Calu3 (cell line): Measurements from ENCODE around the gene LRCOL1. TPM values are rescaled to one million over a fixed set of nuclear protein-coding genes. Genes with fewer than 3 reads are reported as not detected.
"Not testable (repeated sequence)": the region's sequence is repeated elsewhere in the genome, so short reads cannot be mapped to it uniquely, and the experiment has no call there.

Experiments used
- BruUV-seq: library from RNA; stranded (reverse); fragments of 400-500 nt; replicated peaks from 2 replicates; lab custom pipeline; 2021; lab: Mats Ljungman, UMichigan
- CTCF ChIA-PET: fragments of 300-600 bp; sonication (Branson Sonifier 250); formaldehyde crosslinking; loops from one replicate; lab custom pipeline; 2022; ENCODE audit warnings: antibody characterized with exemption; lab: Charles Lee
- DNase-seq: peaks from one replicate; pipeline ENCODE4 v3.0.0; 2022
- H3K27ac Mint-ChIP-seq: one replicate; pipeline ENCODE4 v1.8.0; 2022; ENCODE audit warnings: mixed read lengths; ENCODE audit not compliant: unreplicated experiment
- H3K27me3 Mint-ChIP-seq: one replicate; pipeline ENCODE4 v1.8.0; 2022; ENCODE audit warnings: mixed read lengths; ENCODE audit not compliant: unreplicated experiment
- H3K36me3 Mint-ChIP-seq: one replicate; pipeline ENCODE4 v1.8.0; 2022; ENCODE audit warnings: mild to moderate bottlenecking, moderate library complexity, mixed read lengths; ENCODE audit not compliant: insufficient read depth, unreplicated experiment
- H3K4me1 Mint-ChIP-seq: one replicate; pipeline ENCODE4 v1.8.0; 2022; ENCODE audit warnings: mild to moderate bottlenecking, low read depth, mixed read lengths; ENCODE audit not compliant: unreplicated experiment
- H3K4me3 Mint-ChIP-seq: one replicate; pipeline ENCODE4 v1.8.0; 2022; ENCODE audit warnings: mild to moderate bottlenecking, low read depth, moderate library complexity, mixed read lengths; ENCODE audit not compliant: unreplicated experiment
- H3K9me3 Mint-ChIP-seq: one replicate; pipeline ENCODE4 v1.8.0; 2022; ENCODE audit warnings: low read depth, mixed read lengths; ENCODE audit not compliant: unreplicated experiment
- intact Hi-C: fragments of 100-400 bp; cut with micrococcal nuclease; formaldehyde crosslinking; loops from one replicate; pipeline ENCODE4 v1.10.0; 2022; ENCODE audit not compliant: unreplicated experiment
- total RNA-seq: library from RNA; stranded (reverse); gene quantifications from 2 replicates; pipeline ENCODE4 v1.2.3, GENCODE V29; 2022
- TF ChIP-seq, protein P1 (sequence below): fragments of 200-600 bp; IDR thresholded peaks from one replicate; pipeline ENCODE4 v1.8.0; 2022; ENCODE audit warnings: antibody characterized with exemption; ENCODE audit not compliant: unreplicated experiment

LRCOL1 gene
- total RNA-seq, 1 experiment from 2014 or later = not detected

DNA sequence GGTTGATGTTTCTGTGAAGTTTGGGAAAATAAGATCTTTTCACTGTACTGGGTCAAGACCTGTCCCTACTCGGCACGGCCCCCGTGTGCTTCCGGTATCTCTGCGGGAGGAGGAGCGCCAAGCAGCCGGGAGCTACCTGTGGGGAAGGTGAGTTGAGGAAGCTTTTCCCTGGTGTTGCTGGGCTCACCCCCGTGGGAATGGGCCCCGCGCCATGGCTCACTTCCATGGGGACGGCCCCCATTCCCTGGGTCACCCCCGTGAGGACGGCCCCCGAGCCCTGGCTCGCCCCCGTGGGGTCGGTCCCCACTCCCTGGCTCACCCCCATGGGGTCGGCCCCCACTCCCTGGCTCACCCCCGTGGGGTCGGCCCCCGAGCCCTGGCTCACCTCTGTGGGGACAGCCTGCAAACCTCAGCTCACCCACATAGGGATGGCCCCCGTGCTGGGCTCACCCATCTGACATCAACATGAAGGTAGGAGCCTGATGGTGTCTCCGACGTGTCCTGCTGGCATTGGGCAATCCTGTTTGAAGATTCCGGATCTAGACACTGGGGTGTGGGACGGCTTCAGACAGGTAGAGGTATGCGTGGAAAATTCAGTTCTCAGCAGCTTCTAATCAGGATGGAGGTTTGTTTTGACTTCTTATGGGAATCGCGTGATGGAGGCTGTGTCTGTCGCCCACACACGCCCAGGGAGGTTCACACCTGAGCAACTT is 9.1 kb downstream of the LRCOL1 start:
- peak overlapping the region; percentile 56 for H3K4me3 Mint-ChIP-seq
- H3K9me3 Mint-ChIP-seq = peaks cover 5% of the 10 kb centered on the region
- no peak for DNase-seq
- intact Hi-C loops = no loop called here
- TF ChIP-seq, protein P1, sequence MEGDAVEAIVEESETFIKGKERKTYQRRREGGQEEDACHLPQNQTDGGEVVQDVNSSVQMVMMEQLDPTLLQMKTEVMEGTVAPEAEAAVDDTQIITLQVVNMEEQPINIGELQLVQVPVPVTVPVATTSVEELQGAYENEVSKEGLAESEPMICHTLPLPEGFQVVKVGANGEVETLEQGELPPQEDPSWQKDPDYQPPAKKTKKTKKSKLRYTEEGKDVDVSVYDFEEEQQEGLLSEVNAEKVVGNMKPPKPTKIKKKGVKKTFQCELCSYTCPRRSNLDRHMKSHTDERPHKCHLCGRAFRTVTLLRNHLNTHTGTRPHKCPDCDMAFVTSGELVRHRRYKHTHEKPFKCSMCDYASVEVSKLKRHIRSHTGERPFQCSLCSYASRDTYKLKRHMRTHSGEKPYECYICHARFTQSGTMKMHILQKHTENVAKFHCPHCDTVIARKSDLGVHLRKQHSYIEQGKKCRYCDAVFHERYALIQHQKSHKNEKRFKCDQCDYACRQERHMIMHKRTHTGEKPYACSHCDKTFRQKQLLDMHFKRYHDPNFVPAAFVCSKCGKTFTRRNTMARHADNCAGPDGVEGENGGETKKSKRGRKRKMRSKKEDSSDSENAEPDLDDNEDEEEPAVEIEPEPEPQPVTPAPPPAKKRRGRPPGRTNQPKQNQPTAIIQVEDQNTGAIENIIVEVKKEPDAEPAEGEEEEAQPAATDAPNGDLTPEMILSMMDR = no peak
- H3K27me3 Mint-ChIP-seq = peaks cover 95% of the 10 kb centered on the region
- H3K36me3 Mint-ChIP-seq = peaks cover 6% of the 10 kb centered on the region
- BruUV-seq = no TSS peak
- no peak overlapping the region for H3K27ac Mint-ChIP-seq
- H3K4me1 Mint-ChIP-seq = peaks cover 18% of the 10 kb centered on the region
- CTCF ChIA-PET = interaction anchor here (0.6 to 0.8 kb wide), 2 partner anchors 41 to 167 kb away, joined by 3 to 4 read pairs; no protein-coding TSS in a partner anchor

DNA sequence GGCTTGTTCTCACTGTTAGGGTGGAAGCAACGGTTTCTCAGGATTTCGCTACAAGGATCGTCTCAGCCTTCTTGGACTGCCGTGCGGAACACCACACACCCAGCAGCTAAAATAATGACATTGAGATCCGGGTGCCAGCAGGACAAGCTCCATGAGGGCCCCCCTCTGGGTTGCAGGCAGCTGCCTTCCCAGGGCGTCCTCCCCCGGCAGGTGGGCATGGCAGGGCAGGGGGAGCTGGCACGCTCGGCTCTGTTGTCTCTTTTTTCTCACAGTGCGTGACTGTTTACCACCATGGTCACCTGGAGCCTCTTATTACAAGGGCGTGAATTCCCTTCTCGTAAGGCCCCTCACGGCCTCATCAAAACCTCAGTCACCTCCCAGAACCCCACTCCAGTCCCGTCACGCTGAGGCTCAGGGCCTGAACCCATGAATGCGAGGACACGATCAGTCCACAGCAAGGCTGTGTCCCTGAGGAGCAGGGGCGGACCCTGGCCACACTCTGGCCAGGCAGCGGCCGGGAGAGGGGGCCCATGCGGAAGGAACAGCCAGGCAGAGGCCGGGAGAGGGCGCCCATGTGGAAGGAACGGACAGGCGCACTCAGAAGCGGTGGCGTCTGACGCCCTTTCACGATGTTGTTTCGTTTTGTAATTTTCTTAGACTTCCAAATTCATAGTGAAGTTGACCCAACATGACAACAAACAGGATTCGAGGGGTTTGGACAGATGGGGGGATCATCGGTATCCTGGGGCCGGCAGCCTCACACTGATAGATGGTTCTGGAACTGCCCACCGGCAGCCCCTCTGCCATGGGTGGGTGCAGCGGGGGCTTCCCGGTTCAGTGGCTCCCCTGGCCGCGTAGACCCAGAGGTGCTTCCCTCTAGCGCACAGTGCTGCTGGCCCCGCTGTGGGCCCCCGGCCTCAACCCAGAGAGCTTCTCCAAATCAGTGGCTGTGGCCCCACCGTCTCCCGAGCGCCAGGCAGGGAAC is 10.0 kb downstream of the LRCOL1 start:
- peaks cover 97% of the 10 kb centered on the region for H3K27me3 Mint-ChIP-seq
- intact Hi-C loops = no loop called here
- peaks cover 5% of the 10 kb centered on the region for H3K9me3 Mint-ChIP-seq
- peak; percentile 83 for DNase-seq
- no TSS peak for BruUV-seq
- H3K27ac Mint-ChIP-seq = no peak overlapping the region
- TF ChIP-seq, protein P1 = peak; percentile 80
- H3K4me3 Mint-ChIP-seq = peak overlapping the region; percentile 56
- CTCF ChIA-PET = interaction anchor here (0.5 to 1.4 kb wide), 2 partner anchors 15 to 16 kb away, joined by 3 to 7 read pairs; no protein-coding TSS in a partner anchor
- H3K36me3 Mint-ChIP-seq = peaks cover 6% of the 10 kb centered on the region
- H3K4me1 Mint-ChIP-seq = peaks cover 18% of the 10 kb centered on the region

DNA sequence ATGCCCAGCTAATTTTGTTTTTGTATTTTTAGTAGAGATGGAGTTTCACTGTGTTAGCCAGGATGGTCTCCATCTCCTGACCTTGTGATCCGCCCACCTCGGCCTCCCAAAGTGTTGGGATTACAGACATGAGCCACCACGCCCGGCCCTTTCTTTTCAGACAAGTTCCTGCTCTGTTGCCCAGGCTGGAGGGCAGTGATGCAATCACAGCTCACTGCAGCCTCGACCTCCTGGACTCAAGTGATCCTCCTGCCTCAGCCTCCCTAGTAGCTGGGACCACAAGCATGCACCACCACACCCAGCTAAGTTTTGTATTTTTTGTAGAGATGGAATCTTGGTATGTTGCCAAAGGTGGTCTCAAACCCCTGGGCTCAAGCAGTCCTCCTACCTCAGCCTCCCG is 10.9 kb downstream of the LRCOL1 start:
- DNase-seq, H3K4me3 Mint-ChIP-seq, BruUV-seq, intact Hi-C loops, H3K27ac Mint-ChIP-seq, H3K9me3 Mint-ChIP-seq, H3K36me3 Mint-ChIP-seq: not testable (repeated sequence)
- Mint-ChIP-seq H3K27me3 (peaks cover 95% of the 10 kb centered on the region), H3K4me1 (peaks cover 18% of the 10 kb centered on the region)
- CTCF ChIA-PET = interaction anchor here (0.7 to 1.4 kb wide), 2 partner anchors 15 to 62 kb away, joined by 6 to 7 read pairs; no protein-coding TSS in a partner anchor

DNA sequence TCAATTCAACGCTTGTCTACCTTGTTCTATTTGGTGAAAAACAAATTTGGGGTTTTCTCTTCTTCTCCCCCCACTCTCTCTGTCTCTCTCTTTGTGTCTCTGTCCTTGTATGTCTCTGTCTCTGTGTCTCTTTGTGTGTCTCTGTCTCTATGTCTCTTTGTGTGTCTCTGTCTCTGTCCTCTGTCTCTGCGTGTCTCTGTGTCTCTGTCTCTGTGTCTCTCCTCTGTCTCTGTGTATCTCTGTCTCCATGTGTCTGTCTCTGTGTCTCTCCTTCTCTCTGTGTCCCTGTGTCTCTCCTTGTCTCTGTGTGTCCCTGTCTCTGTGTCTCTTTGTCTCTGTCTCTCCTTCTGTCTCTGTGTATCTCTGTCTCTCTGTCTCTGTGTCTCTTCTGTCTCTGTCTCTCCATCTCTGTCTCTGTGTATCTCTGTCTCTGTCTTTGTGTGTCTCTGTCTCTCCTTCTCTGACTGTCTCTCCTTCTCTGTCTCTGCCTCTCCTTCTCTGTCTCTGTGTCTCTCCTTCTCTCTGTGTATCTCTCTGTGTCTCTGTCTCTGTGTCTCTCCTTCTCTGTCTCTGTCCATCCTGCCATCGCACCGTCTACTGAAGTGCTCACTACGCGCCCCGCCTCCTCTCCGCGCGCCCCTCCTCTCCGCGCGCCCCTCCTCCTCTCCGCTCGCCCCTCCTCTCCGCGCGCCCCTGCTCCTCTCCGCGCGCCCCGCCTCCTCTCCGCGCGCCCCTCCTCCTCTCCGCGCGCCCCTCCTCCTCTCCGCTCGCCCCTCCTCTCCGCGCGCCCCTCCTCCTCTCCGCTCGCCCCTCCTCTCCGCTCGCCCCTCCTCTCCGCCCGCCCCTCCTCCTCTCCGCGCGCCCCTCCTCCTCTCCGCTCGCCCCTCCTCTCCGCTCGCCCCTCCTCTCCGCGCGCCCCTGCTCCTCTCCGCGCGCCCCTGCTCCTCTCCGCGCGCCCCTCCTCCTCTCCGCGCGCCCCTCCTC is 12.8 kb downstream of the LRCOL1 start:
- peak overlapping the region; percentile 8 for H3K27ac Mint-ChIP-seq
- TF ChIP-seq, protein P1 = no peak
- H3K4me3 Mint-ChIP-seq = peak overlapping the region; percentile 0
- CTCF ChIA-PET = no interaction called here
- intact Hi-C loops = no loop called here
- peaks cover 14% of the 10 kb centered on the region for H3K36me3 Mint-ChIP-seq
- BruUV-seq = no TSS peak
- H3K4me1 Mint-ChIP-seq = peaks cover 30% of the 10 kb centered on the region
- no peak for DNase-seq
- H3K27me3 Mint-ChIP-seq = peaks cover 98% of the 10 kb centered on the region
- H3K9me3 Mint-ChIP-seq = peaks cover 7% of the 10 kb centered on the region
